Prostate gland (tissue), 2 donors: ENCODE measurements around the gene C1orf87.

Experiments
- POLR2A ChIP-seq: fragments of 450-650 bp; IDR thresholded peaks from one replicate; pipeline ENCODE4 v1.6.1; 2016; ENCODE audit warnings: antibody characterized with exemption, mild to moderate bottlenecking
- TF ChIP-seq, protein P1 (sequence below), 4 experiments: fragments of 200-600 bp in 2 of 4; fragments of 450-650 bp in 2 of 4; sonication (generic) in 2 of 4; IDR thresholded peaks; 1 replicate in 3 of 4; 2 replicates in 1 of 4; pipeline ENCODE4 v1.5.1; 2016 to 2019; ENCODE audit warnings: antibody characterized with exemption in 4 of 4, mild to moderate bottlenecking in 2 of 4, moderate library complexity in 2 of 4

DNA sequence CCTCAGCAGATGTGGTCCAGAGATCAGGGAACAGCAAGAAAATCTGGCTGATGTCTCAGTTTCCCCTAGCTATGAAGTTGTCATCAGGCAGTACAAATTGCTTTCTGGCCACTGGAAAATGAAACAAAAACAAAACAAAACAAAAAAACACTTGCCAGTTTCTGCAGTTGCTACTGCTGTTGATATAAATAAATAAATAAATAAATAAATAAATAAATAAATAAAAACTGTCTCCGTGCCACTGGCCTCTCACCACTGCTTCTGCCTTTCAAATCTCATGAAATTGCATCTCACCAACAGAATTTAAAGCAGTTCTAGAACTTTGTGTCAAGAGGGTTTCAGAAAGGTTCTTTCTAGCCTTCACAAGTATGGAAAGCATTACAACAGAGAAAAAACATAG, 62.9 kb downstream of the C1orf87 start:
- TF ChIP-seq, protein P1, sequence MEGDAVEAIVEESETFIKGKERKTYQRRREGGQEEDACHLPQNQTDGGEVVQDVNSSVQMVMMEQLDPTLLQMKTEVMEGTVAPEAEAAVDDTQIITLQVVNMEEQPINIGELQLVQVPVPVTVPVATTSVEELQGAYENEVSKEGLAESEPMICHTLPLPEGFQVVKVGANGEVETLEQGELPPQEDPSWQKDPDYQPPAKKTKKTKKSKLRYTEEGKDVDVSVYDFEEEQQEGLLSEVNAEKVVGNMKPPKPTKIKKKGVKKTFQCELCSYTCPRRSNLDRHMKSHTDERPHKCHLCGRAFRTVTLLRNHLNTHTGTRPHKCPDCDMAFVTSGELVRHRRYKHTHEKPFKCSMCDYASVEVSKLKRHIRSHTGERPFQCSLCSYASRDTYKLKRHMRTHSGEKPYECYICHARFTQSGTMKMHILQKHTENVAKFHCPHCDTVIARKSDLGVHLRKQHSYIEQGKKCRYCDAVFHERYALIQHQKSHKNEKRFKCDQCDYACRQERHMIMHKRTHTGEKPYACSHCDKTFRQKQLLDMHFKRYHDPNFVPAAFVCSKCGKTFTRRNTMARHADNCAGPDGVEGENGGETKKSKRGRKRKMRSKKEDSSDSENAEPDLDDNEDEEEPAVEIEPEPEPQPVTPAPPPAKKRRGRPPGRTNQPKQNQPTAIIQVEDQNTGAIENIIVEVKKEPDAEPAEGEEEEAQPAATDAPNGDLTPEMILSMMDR (IDR thresholded peaks at IDR 0.05) = no peak
- TF ChIP-seq POLR2A = no peak
